GM19351 (cell line): Measurements from ENCODE around the gene CYGB.

Experiments
- ATAC-seq: cut with Tn5 transposase; IDR thresholded peaks from one replicate; pipeline ENCODE4 v1.9.1; 2021; ENCODE audit warnings: mild to moderate bottlenecking, moderate library complexity; ENCODE audit not compliant: unreplicated experiment

The CYGB gene

DNA sequence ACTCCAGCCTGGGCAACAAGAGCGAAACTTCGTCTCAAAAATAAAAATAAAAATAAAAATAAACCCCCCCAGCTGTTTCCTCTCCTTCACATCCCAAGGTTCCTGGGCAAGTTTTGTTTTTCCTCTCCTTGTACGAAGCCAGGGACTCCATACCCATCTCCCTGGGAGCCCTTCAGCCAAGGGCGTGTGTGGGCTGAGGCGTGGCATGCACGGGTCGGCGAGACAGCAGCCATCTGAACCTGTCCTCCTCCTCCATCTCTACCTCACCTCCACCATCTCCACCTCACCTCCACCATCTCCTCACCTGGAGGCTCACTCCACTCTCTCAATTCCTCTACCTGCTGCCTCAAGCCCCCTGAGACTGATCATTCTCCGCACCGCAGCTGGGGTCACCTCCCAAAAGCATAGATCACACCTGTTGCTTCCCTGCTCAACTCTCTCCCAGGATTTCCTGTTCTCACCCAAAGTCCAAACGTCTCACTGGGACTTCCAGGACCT is 53.2 kb downstream of the CYGB start:
- ATAC-seq = no peak

DNA sequence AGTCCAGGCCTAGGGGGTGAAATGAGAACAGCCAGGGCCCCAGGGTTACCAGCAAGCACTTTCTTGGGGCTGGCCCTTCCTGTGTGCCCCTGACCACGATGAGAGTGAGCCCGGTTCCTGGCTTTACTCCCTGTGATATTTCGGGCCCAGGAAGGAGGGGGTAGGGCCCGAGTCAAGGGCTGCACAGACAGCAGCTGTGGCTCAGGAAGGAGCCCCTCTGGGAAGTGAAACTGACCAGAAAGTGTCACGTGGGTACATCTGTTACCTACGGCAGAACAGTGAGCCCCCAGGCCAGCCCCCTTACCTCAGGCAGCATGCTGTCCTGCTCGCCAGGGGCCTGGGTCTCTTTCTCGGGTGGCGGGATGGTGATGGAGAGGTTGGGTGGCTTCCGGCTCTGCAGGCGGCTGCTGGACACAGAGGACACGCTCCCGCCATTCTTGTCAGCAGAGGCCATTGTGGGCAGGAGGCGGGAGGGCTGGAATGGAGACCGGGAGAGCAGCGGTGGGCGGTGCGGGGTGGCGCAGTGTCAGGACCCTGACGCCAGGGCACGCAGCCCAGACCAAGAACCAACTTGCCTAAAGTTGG is 56.3 kb downstream of the CYGB start:
- peak; percentile 58 for ATAC-seq

DNA sequence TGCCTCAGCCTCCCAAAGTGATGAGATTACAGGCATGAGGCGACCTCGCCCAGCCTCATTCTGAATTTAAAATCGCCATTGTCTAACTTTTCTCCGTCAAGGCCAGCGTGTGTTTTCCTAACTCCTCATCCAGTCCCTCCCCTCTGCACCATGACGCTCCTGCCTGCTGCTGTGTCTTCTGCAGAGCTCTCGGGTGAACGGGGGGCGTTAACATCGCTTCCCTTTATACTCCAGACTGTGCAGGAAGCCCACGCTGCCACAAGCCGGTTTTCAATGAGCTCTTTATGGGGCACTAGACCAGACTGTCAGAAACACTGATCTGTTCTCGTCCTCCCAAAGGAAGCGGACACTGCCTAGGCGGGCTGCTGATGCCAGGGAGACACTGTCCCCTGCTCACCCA is 56.9 kb downstream of the CYGB start:
- ATAC-seq = peak; percentile 21

DNA sequence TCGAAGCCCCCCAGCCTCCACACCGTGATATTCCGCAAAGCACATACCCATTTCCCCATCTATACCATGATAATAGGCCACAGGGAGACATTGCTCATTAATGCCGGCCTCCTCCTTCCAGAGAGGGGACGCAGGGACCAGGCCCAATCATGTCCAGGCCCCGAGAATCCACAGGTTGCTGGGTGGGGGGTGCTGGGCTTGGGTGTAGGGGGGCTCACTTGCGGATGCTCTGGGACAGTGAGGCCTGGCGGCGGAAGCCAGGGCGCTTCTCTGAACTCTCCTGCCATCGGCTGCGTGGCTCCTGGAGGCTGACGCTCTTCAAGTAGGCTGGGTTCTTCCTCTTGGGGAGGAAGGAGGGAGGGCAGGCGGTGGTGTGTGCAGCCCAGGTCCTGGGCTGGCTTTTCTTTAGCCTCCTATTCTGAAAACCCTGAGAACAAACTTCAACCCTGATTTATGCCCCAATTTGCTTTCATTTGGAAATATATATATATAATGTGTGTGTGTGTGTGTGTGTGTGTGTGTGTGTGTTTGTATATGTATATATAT is 57.9 kb downstream of the CYGB start:
- ATAC-seq = no peak

DNA sequence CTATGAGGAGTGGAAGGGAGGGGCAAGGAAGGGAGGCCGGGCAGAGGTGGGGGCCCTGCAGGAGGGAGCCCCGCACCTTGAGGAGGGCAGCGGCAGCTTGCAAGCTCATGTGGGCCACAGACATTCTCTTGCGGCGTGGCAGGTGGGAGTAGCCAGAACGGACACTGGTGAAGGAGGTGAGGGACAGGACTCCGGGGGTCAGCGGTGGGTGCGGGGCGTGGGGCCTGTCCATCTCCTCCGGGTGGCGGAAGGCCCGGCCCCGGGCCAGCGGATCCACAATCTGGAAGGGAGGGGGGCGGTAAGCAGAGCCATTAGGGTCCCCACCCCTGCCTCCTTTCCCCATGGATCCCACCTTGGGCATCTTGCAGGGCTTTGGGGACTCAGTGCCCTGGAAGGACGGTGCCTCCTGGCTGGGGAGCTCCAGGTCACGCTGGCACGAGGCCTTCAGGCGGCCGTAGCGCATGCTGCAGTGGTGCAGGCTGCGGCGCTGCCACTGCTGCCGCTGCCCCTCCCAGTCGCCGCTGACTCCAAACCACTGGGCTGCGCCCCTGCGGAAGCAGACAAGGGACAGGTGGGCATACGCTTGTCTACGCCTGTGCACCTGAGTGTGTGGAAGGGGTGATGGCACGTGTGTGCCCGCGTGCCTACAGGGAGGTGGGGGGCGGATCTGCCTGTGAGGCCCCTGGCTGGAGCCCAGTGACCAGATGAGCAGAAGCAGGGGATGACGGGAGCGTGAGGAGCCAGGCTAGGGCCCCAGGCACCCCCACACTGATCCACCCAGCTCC is 58.6 kb downstream of the CYGB start:
- ATAC-seq = no peak

DNA sequence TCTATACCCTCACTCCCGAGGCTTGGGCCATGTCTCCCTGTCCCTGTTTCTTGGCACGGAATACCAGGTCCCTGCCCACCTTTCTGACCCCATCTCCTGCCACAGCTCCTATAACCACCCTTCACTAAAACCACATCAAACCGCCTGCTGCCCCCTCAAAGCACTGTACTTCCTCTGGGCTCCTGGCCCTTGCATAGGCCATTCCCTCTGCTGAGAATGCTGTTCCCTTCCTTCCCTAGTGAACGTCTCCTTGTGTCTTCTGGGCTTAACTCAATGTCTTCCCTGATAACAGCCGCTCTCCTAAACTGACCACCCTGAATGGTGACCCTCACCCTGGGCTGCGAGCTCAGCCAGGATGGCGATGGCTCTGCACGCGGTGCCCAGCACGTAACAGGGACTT is 59.4 kb downstream of the CYGB start:
- no peak for ATAC-seq

DNA sequence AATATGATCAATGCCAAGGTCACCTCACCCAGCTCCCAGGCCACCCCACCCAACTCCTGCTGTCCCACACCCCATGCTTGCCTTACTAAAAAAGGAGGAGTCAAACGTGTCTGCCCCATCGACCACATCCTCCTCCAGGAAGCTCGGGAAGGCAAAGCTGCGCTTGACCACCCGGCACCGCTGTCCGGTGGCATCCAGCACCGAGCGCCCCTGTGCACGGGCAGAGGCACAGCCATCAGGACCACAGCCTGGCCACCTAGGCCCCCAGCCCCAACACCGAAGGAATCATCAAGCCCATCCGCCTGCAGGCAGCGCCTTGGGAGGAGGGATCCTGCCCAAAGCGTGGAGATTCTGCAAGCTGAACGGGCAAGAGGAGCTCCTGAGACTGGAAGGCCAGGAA is 59.9 kb downstream of the CYGB start:
- no peak for ATAC-seq
